Endodermal cell (in vitro differentiated cells): ENCODE data around the gene ICAM2. TPM values are rescaled to one million over a fixed set of nuclear protein-coding genes. Genes with fewer than 3 reads are reported as not detected.

Experiments used
- DNase-seq: peaks from one replicate; pipeline ENCODE4 v3.0.0-alpha.2; 2017
- H3K27ac ChIP-seq: 2 replicates; pipeline ENCODE4 v1.5.1; 2013; ENCODE audit warnings: mild to moderate bottlenecking, low read depth, low read length, moderate library complexity
- H3K27me3 ChIP-seq: 2 replicates; pipeline ENCODE4 v1.6.1; 2013; ENCODE audit warnings: mild to moderate bottlenecking, low read length, moderate library complexity; ENCODE audit not compliant: insufficient read depth, control insufficient read depth, poor library complexity, severe bottlenecking
- H3K36me3 ChIP-seq: 2 replicates; pipeline ENCODE4 v1.7.0; 2013; ENCODE audit warnings: mild to moderate bottlenecking, low read length, moderate library complexity; ENCODE audit not compliant: control insufficient read depth, insufficient read depth
- H3K4me1 ChIP-seq: one replicate; pipeline ENCODE4 v1.7.0; 2013; ENCODE audit warnings: low read length; ENCODE audit not compliant: control insufficient read depth, insufficient read depth
- H3K4me3 ChIP-seq: 2 replicates; pipeline ENCODE4 v1.5.1; 2013; ENCODE audit warnings: mild to moderate bottlenecking, low read length, moderate library complexity
- H3K9ac ChIP-seq: 2 replicates; pipeline ENCODE4 v1.6.1; 2013; ENCODE audit warnings: mild to moderate bottlenecking, low read length, moderate library complexity; ENCODE audit not compliant: poor library complexity, severe bottlenecking; ENCODE audit errors: extremely low read depth
- H3K9me3 ChIP-seq: 2 replicates; pipeline ENCODE4 v1.6.1; 2013; ENCODE audit warnings: mild to moderate bottlenecking, low read length, moderate library complexity; ENCODE audit not compliant: control insufficient read depth
- H3K27ac Mint-ChIP-seq: 2 replicates; pipeline ENCODE4 v1.8.0; 2020; ENCODE audit warnings: mixed read lengths
- H3K27me3 Mint-ChIP-seq: 2 replicates; pipeline ENCODE4 v1.8.0; 2021; ENCODE audit warnings: mild to moderate bottlenecking, mixed read lengths; ENCODE audit not compliant: insufficient read depth
- H3K36me3 Mint-ChIP-seq: 2 replicates; pipeline ENCODE4 v1.8.0; 2020; ENCODE audit warnings: low read depth, mixed read lengths
- H3K4me1 Mint-ChIP-seq: 2 replicates; pipeline ENCODE4 v1.8.0; 2020; ENCODE audit warnings: mixed read lengths
- H3K4me3 Mint-ChIP-seq: 2 replicates; pipeline ENCODE4 v1.8.0; 2020; ENCODE audit warnings: mild to moderate bottlenecking, moderate library complexity, mixed read lengths
- H3K9me3 Mint-ChIP-seq: 2 replicates; pipeline ENCODE4 v1.8.0; 2020; ENCODE audit warnings: mild to moderate bottlenecking, mixed read lengths
- WGBS, 2 experiments: methylation state at CpG; one replicate each; pipeline versions ENCODE4 v1.1.5 to v1.1.7; 2013; ENCODE audit warnings: missing lambda C conversion rate in 2 of 2, mixed read lengths in 1 of 2; ENCODE audit not compliant: insufficient coverage in 1 of 2, insufficient read length in 1 of 2; 5-methylcytosine and 5-hydroxymethylcytosine counted together
- total RNA-seq, 2 donors: library from RNA; stranded (reverse); fragmentation: NEBNext Ultra II Directional in 1 of 2; extraction: Animal tissue kit (Norgen Biotek cat#: 25700) in 1 of 2; gene quantifications; 2 replicates in 1 of 2; 3 replicates in 1 of 2; pipeline ENCODE4 v1.2.1, GENCODE V29; 2021
- TF ChIP-seq, protein P1 (sequence below): fragments of 200-600 bp; sonication (generic); conservative IDR thresholded peaks from 2 replicates; pipeline ENCODE4 v1.5.0; 2021; ENCODE audit warnings: antibody characterized with exemption, mild to moderate bottlenecking

The ICAM2 gene
- total RNA-seq, 2 donors from 2014 or later = 0.75 TPM; not detected in 1

DNA sequence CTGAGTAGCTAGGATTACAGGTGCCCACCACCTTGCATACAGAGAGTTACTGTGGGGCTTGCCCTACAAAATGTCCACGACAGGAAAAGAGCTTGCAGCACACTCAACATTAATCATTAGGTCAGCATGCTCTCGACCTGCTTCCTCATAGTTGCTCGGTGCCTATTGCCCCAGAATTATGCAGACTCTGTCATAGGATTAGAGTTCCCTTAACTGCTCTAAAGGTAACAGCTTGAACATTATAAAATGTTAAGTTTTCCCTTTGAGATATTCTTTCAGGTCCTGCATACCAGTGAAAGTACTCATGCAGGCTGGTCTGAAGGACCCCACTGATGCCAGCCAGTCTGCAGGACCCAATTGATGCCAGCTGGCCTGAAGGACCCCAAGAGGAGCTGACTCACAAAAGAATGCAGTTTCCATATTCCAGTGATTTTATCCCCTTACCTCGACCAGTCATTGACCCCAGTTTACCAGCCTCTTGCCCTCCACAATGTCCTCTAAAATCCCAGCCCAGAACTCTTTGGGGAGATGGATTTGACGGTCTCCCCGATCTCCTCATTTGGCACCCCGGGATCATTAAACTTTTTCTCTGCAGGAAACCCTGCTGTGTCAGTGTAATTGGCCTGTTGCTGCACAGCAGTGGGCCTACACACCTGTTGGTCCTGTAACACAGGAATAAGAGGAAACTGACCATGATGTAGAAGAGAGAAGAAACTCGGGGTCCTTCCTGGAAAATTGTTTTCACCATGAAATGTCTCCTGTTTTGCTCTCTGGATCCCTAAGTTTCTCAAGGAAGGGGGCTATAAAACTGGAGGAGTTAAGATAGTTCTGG lies 10.6 kb downstream of the ICAM2 start:
- H3K27ac Mint-ChIP-seq = no peak overlapping the region
- no peaks in the 10 kb centered on the region for H3K36me3 Mint-ChIP-seq
- H3K36me3 ChIP-seq = no peaks in the 10 kb centered on the region
- no peak overlapping the region for H3K4me3 Mint-ChIP-seq
- no peaks in the 10 kb centered on the region for H3K27me3 ChIP-seq
- 70 to 72% methylated on average over 5 to 8 of the region's 8 CpGs for WGBS, 2 experiments
- H3K27ac ChIP-seq = no peak overlapping the region
- no peaks in the 10 kb centered on the region for H3K4me1 ChIP-seq
- TF ChIP-seq, protein P1, sequence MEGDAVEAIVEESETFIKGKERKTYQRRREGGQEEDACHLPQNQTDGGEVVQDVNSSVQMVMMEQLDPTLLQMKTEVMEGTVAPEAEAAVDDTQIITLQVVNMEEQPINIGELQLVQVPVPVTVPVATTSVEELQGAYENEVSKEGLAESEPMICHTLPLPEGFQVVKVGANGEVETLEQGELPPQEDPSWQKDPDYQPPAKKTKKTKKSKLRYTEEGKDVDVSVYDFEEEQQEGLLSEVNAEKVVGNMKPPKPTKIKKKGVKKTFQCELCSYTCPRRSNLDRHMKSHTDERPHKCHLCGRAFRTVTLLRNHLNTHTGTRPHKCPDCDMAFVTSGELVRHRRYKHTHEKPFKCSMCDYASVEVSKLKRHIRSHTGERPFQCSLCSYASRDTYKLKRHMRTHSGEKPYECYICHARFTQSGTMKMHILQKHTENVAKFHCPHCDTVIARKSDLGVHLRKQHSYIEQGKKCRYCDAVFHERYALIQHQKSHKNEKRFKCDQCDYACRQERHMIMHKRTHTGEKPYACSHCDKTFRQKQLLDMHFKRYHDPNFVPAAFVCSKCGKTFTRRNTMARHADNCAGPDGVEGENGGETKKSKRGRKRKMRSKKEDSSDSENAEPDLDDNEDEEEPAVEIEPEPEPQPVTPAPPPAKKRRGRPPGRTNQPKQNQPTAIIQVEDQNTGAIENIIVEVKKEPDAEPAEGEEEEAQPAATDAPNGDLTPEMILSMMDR = no peak
- peak; percentile 28 for DNase-seq
- H3K9me3 Mint-ChIP-seq = no peaks in the 10 kb centered on the region
- no peak overlapping the region for H3K9ac ChIP-seq
- peaks cover 4% of the 10 kb centered on the region for H3K27me3 Mint-ChIP-seq
- no peak overlapping the region for H3K4me3 ChIP-seq
- H3K4me1 Mint-ChIP-seq = no peaks in the 10 kb centered on the region
- H3K9me3 ChIP-seq = no peaks in the 10 kb centered on the region

DNA sequence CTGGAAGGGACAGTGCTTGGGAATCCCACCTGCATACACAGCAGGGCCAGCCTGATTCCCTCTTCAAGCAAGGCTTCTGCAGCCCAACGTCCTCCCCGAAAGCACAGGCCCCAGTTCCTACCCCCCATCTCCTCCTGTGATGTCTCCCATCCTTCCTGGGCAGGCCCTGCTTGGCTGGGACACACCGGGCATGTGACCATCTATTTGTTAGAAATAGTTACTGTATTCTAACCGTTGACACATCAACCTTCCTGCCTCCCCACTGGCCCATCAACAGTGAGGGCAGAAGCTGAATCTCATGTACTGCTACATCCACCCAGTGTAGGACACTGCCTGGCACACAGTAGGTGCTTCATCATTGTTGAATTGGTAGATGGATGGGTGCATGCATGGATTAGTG lies 11.6 kb downstream of the ICAM2 start:
- no peaks in the 10 kb centered on the region for H3K4me1 ChIP-seq
- H3K4me1 Mint-ChIP-seq = no peaks in the 10 kb centered on the region
- H3K27ac ChIP-seq = no peak overlapping the region
- H3K9me3 Mint-ChIP-seq = no peaks in the 10 kb centered on the region
- H3K27me3 ChIP-seq = no peaks in the 10 kb centered on the region
- H3K27ac Mint-ChIP-seq = no peak overlapping the region
- no peak overlapping the region for H3K4me3 Mint-ChIP-seq
- peak; percentile 41 for DNase-seq
- WGBS, 2 experiments = 82 to 88% methylated on average over 4 of the region's 4 CpGs
- H3K9ac ChIP-seq = no peak overlapping the region
- H3K36me3 ChIP-seq = no peaks in the 10 kb centered on the region
- H3K36me3 Mint-ChIP-seq = no peaks in the 10 kb centered on the region
- H3K4me3 ChIP-seq = no peak overlapping the region
- peaks cover 4% of the 10 kb centered on the region for H3K27me3 Mint-ChIP-seq
- TF ChIP-seq, protein P1 = no peak
- no peaks in the 10 kb centered on the region for H3K9me3 ChIP-seq

DNA sequence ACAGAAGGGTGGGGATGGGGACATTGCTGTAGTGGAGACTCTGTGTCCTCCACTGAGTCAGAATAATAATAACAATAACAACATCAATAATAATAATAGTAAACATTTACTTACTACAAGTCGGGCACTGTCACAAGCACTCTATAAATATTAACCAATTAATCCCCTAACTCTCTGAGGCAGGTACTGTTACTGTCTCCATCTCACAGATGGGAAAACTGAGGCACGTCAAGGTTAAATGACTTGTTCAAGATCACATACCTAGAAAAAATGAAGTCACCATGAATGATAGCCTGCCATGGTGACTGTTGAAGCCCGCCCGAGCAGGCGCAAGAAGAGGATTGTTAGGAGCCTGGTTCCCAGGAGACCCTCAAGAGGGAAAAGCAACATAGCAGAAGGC lies 12.1 kb downstream of the ICAM2 start:
- WGBS, 2 experiments = 87 to 89% methylated on average over 5 of the region's 5 CpGs

More for the DNA sequence above, 12.1 kb downstream of the ICAM2 start:
- H3K4me1 Mint-ChIP-seq = no peaks in the 10 kb centered on the region
- Histone ChIP-seq H3K9ac (no peak overlapping the region), H3K27ac (no peak overlapping the region), H3K4me3 (no peak overlapping the region), H3K4me1 (no peaks in the 10 kb centered on the region), H3K36me3 (no peaks in the 10 kb centered on the region), H3K27me3 (no peaks in the 10 kb centered on the region), H3K9me3 (no peaks in the 10 kb centered on the region)
- TF ChIP-seq, protein P1 = no peak
- no peak for DNase-seq
- peaks cover 6% of the 10 kb centered on the region for H3K27me3 Mint-ChIP-seq
- no peaks in the 10 kb centered on the region for H3K9me3 Mint-ChIP-seq
- no peak overlapping the region for H3K27ac Mint-ChIP-seq
- no peaks in the 10 kb centered on the region for H3K36me3 Mint-ChIP-seq
- H3K4me3 Mint-ChIP-seq = no peak overlapping the region
